Aorta (tissue), 5 donors: ENCODE data around the gene ABITRAM. TPM values are rescaled to one million over a fixed set of nuclear protein-coding genes. Genes with fewer than 3 reads are reported as not detected.
"Not testable (repeated sequence)": the region's sequence is repeated elsewhere in the genome, so short reads cannot be mapped to it uniquely, and the experiment has no call there.

Source experiments
- ATAC-seq: fragments of 200-7000 bp; cut with Tn5 transposase; one replicate; pipeline ENCODE4 v1.9.1; 2022; ENCODE audit warnings: moderate library complexity; ENCODE audit not compliant: low FRiP score
- DNase-seq, 2 donors: peaks; one replicate each; pipeline ENCODE4 v3.0.0-alpha.2; 2020
- H3K27ac ChIP-seq, 2 donors: one replicate each; pipeline ENCODE4 v1.5.1; 2013; ENCODE audit warnings: low read length in 2 of 2, mild to moderate bottlenecking in 2 of 2, moderate library complexity in 2 of 2, control low read depth in 1 of 2, inconsistent platforms in 1 of 2, low read depth in 1 of 2
- H3K27me3 ChIP-seq, 2 donors: one replicate each; pipeline ENCODE4 v1.6.1; 2013; ENCODE audit warnings: control low read depth in 1 of 2, low read length in 1 of 2, mild to moderate bottlenecking in 1 of 2, moderate library complexity in 1 of 2; ENCODE audit not compliant: insufficient read depth in 2 of 2, control insufficient read depth in 1 of 2
- H3K36me3 ChIP-seq, 2 donors: one replicate each; pipeline ENCODE4 v1.6.1; 2013; ENCODE audit warnings: control low read depth in 1 of 2, low read length in 1 of 2, mild to moderate bottlenecking in 1 of 2; ENCODE audit not compliant: insufficient read depth in 2 of 2, control insufficient read depth in 1 of 2
- H3K4me1 ChIP-seq, 2 donors: one replicate each; pipeline ENCODE4 v1.6.1; 2013; ENCODE audit warnings: low read length in 2 of 2, control low read depth in 1 of 2, mild to moderate bottlenecking in 1 of 2, moderate library complexity in 1 of 2; ENCODE audit not compliant: insufficient read depth in 2 of 2, control insufficient read depth in 1 of 2
- H3K4me3 ChIP-seq, 2 donors: one replicate each; pipeline ENCODE4 v1.5.1; 2013; ENCODE audit warnings: low read length in 2 of 2, control low read depth in 1 of 2, mild to moderate bottlenecking in 1 of 2
- H3K9me3 ChIP-seq: one replicate; pipeline ENCODE4 v1.6.1; 2013; ENCODE audit warnings: mild to moderate bottlenecking, low read length; ENCODE audit not compliant: control insufficient read depth
- WGBS, 2 donors: extraction: QIAGEN DNeasy Blood & Tissue Kit; methylation state at CpG; one replicate each; pipeline ENCODE4 v1.1.7; 2013; 5-methylcytosine and 5-hydroxymethylcytosine counted together
- intact Hi-C, 2 donors: fragments of 100-400 bp; cut with DNase I; formaldehyde crosslinking; loops; one replicate each; pipeline versions ENCODE4 v1.14.2 to v1.15.0; 2022
- polyA plus RNA-seq, 2 donors: library from polyadenylated mRNA; stranded (reverse); fragments of 200-250 nt; gene quantifications; one replicate each; pipeline ENCODE4 v1.2.3, GENCODE V29; 2013
- total RNA-seq, 2 donors: library from RNA; stranded (reverse); fragmentation: NEBNext Ultra II Directional; extraction: Animal tissue kit (Norgen Biotek cat#: 25700); gene quantifications; one replicate each; pipeline ENCODE4 v1.2.1, GENCODE V29; 2021
- donor health status: healthy with polysubstance abuse.
- donor health status: Bipolar disorder and iron deficiency.
- donor health status: DM: no; HTN: no; CAD: no.
- donor health status: DM: no; HTN: no; CAD: no.
- donor health status: DM: yes; HTN: yes; CAD: no.

ABITRAM gene
- total and polyA plus RNA-seq, 4 donors, result 8.3 to 20.4 (median 10.0) TPM

DNA sequence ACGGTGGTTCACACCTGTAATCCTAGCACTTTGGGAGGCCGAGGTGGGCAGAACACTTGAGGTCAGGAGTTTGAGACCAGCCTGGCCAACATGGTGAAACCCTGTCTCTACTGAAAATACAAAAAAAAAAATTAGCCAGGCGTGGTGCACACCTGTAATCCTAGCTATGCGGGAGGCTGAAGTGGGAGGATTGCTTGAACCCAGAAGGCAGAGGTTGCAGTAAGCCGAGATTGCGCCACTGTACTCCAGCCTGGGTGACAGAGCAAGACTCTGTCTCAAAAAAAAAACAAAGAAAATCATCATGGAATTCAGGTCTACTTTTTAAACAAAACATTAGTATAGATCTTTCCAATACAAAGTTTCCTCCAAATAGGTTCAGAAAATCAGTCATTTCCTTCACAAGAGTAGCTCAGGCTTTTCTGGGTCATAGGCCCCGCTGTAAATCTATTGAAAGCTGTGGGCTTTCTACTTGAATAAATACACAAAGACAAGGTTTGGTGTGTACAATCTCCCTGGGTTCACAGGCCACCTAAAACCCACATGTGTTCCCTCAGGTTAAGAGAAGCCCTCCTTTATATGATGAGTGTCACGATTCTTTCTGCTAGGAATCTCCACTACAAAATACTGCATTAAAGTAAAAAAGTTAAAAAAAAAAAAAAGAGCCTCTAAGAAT, 35.0 kb upstream of the ABITRAM start:
- intact Hi-C loops, H3K27me3 ChIP-seq, H3K4me3 ChIP-seq, H3K27ac ChIP-seq, DNase-seq, ATAC-seq, H3K9me3 ChIP-seq, H3K4me1 ChIP-seq: not testable (repeated sequence)
- H3K36me3 ChIP-seq, result peaks cover 12 to 13% of the 10 kb centered on the region in 2 donors
- 87 to 88% methylated on average over 8 of the region's 8 CpGs for WGBS, 2 donors

DNA sequence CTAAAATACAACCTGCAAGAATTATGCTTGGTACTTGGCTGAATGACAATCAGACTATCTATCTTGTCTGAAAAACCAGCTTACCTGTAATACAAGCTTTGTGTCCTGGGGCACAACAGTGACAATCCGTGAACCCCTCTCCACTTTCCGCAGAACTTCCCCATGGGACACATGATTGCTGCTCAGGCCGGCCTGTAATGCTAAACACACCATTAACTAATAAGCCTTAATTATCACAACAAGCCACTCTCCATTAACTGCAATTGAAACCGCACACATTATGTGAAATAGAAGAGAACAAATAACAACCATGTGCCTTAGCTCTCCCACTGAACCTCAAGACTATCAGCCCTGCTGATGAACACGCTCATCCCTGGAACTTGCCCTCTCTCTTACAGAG, 34.0 kb upstream of the ABITRAM start:
- no peak overlapping the region for H3K27ac ChIP-seq
- no peaks in the 10 kb centered on the region for H3K27me3 ChIP-seq
- DNase-seq, result no peak
- H3K4me3 ChIP-seq, result no peak overlapping the region
- peaks cover 10 to 12% of the 10 kb centered on the region in 2 donors for H3K36me3 ChIP-seq
- intact Hi-C loops, result loop anchor here in 1 of 2 donors (10.0 kb wide), 1 partner anchor 65 kb away; no protein-coding TSS in a partner anchor
- H3K9me3 ChIP-seq, result no peaks in the 10 kb centered on the region
- ATAC-seq, result no peak
- H3K4me1 ChIP-seq, result no peaks in the 10 kb centered on the region
- 72 to 85% methylated on average over 5 of the region's 5 CpGs for WGBS, 2 donors

- WGBS, 2 donors, result 79 to 93% methylated on average over 2 of the region's 2 CpGs
- intact Hi-C loops, result loop anchor here in 1 of 2 donors (10.0 kb wide), 1 partner anchor 61 kb away; no protein-coding TSS in a partner anchor
Measured at GRCh38 chr9:108903420-108904103, 30.6 kb upstream of the ABITRAM start.

DNA sequence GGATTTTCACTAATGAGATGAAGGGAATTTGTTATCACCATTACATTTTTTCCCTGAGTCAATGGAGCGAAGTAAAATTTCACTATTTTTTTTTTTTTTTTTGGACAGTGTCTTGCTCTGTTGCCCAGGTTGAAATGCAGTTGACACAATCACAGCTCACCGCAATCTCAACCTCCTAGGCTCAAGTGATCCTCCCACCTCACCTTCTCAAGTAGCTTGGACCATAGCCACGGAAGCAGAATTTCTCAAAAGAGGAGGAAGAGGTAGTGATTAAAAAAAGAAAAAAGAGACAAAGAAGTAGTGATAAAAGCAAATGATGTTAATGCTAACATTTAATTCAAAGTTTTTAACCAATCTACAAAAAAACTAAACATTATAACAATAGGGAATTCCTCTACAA, 30.0 kb upstream of the ABITRAM start:
- WGBS, 2 donors, result 95% methylated on average over 3 of the region's 3 CpGs
- no peak for DNase-seq

More at GRCh38 chr9:108903420-108904103, 30.6 kb upstream of the ABITRAM start:
- DNase-seq, result no peak
- no peaks in the 10 kb centered on the region for H3K9me3 ChIP-seq
- no peak overlapping the region for H3K27ac ChIP-seq
- peaks cover 8 to 17% of the 10 kb centered on the region in 2 donors for H3K36me3 ChIP-seq
- ATAC-seq, result no peak
- H3K4me3 ChIP-seq, result no peak overlapping the region
- no peaks in the 10 kb centered on the region for H3K4me1 ChIP-seq
- no peaks in the 10 kb centered on the region for H3K27me3 ChIP-seq

GRCh38 chr9:108905494-108905893, 28.7 kb upstream of the ABITRAM start:
- DNase-seq (no peak), ATAC-seq (no peak)
- Histone ChIP-seq H3K27ac (no peak overlapping the region), H3K27me3 (no peaks in the 10 kb centered on the region), H3K36me3 (peaks cover 8 to 14% of the 10 kb centered on the region in 2 donors), H3K9me3 (no peaks in the 10 kb centered on the region), H3K4me1 (no peaks in the 10 kb centered on the region), H3K4me3 (no peak overlapping the region)
- 89 to 92% methylated on average over 2 of the region's 2 CpGs for WGBS, 2 donors
- intact Hi-C loops, result loop anchor here in 1 of 2 donors (10.0 kb wide), 1 partner anchor 59 kb away; no protein-coding TSS in a partner anchor

More for the DNA sequence above, 30.0 kb upstream of the ABITRAM start:
- intact Hi-C loops, result loop anchor here in 1 of 2 donors (10.0 kb wide), 1 partner anchor 61 kb away; no protein-coding TSS in a partner anchor
- H3K4me3 ChIP-seq, result no peak overlapping the region
- no peak overlapping the region for H3K27ac ChIP-seq
- no peaks in the 10 kb centered on the region for H3K4me1 ChIP-seq
- no peaks in the 10 kb centered on the region for H3K27me3 ChIP-seq
- no peaks in the 10 kb centered on the region for H3K9me3 ChIP-seq
- no peak for ATAC-seq
- H3K36me3 ChIP-seq, result peaks cover 8 to 17% of the 10 kb centered on the region in 2 donors

- peaks cover 13 to 15% of the 10 kb centered on the region in 2 donors for H3K36me3 ChIP-seq
- H3K4me3 ChIP-seq, result no peak overlapping the region
- no peak for ATAC-seq
- no peak for DNase-seq
- H3K4me1 ChIP-seq, result no peaks in the 10 kb centered on the region
- no peak overlapping the region for H3K27ac ChIP-seq
- intact Hi-C loops, result no loop called here
- no peaks in the 10 kb centered on the region for H3K9me3 ChIP-seq
- H3K27me3 ChIP-seq, result no peaks in the 10 kb centered on the region
Measured at GRCh38 chr9:108910402-108910801, 23.8 kb upstream of the ABITRAM start.

DNA sequence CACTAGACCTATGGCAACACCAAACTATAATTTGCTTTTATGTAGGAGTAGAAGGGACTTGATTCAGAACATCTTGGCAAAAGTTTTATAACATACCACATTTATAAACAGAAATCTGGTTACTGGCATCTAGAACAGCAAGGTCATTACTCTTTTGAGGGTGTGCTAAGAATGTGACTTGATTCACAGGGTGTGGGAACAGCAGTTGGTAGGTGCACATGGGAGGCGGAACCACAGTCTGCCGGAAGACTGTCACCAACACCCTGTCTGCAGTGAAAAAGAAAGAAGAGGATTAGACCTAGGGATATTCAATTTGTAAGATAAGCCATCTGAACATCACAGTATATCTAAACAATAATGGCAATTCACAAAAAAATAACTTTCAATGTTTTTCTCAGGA, 23.3 kb upstream of the ABITRAM start:
- DNase-seq, result no peak
- Histone ChIP-seq H3K27ac (no peak overlapping the region), H3K36me3 (peaks cover 13 to 16% of the 10 kb centered on the region in 2 donors), H3K9me3 (no peaks in the 10 kb centered on the region), H3K4me1 (no peaks in the 10 kb centered on the region), H3K4me3 (no peak overlapping the region), H3K27me3 (no peaks in the 10 kb centered on the region)
- intact Hi-C loops, result no loop called here
- no peak for ATAC-seq
- 88 to 89% methylated on average over 2 of the region's 2 CpGs for WGBS, 2 donors

DNA sequence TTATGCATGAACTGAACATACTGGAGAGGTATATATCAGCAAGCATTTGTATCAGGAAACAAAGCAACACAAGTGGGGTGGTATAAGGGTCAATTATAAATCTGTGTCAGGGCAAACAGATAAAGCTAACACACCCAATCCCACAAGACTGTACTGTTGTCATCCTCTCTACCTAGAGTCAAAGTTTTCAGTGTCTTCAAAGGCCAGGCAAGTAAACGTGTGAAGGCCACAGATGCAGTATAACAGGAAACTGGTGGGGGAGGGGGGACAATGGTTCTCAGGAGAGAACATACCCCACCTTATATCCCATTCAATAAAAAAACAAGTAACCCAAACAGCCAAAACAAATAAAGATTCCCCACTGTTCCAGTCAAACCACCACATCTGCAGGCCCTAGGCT, 22.4 kb upstream of the ABITRAM start:
- Histone ChIP-seq H3K36me3 (peaks cover 10 to 15% of the 10 kb centered on the region in 2 donors), H3K4me3 (no peak overlapping the region), H3K4me1 (no peaks in the 10 kb centered on the region), H3K27ac (no peak overlapping the region), H3K9me3 (no peaks in the 10 kb centered on the region), H3K27me3 (no peaks in the 10 kb centered on the region)
- no peak for ATAC-seq
- no peak for DNase-seq
- intact Hi-C loops, result no loop called here
- 40 to 50% methylated on average over 1 of the region's 1 CpG for WGBS, 2 donors

DNA sequence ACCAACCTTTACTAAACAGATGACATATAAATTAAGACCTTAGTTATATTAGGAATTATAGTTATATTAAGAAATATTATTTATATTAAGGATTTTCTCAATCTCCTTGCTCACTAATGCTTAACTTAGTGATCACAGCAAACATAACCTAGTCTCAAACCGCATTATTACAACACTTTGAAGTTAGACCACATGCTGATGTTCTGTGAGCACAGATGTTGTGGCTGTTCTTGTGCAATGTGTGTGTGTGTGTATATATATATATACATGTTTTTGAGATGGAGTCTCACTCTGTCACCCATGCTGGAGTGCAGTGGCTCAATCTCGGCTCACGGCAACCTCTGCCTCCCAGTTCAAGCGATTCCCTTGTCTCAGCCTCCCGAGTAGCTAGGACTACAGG, 20.8 kb upstream of the ABITRAM start:
- Histone ChIP-seq H3K27me3 (no peaks in the 10 kb centered on the region), H3K4me3 (no peak overlapping the region), H3K27ac (no peak overlapping the region), H3K9me3 (no peaks in the 10 kb centered on the region), H3K36me3 (peaks cover 8 to 13% of the 10 kb centered on the region in 2 donors), H3K4me1 (no peaks in the 10 kb centered on the region)
- DNase-seq (no peak), ATAC-seq (no peak)
- WGBS, 2 donors, result 95 to 100% methylated on average over 5 of the region's 5 CpGs
- intact Hi-C loops, result no loop called here
